SJSA1 (cell line): Measurements from ENCODE around the gene ZNF397. TPM values are rescaled to one million over a fixed set of nuclear protein-coding genes. Genes with fewer than 3 reads are reported as not detected.

Source experiments
- DNase-seq, 2 experiments: peaks; one replicate each; pipeline ENCODE4 v3.0.0-alpha.2; 2015 to 2020; ENCODE audit warnings: low spot score in 2 of 2, low read depth in 1 of 2
- H3K27ac ChIP-seq: fragments of 250-450 bp; sonication (Bioruptor Pico); 2 replicates; pipeline ENCODE4 v1.5.1; 2020; ENCODE audit warnings: mild to moderate bottlenecking, moderate library complexity
- H3K27me3 ChIP-seq: fragments of 250-450 bp; sonication (Bioruptor Pico); replicated peaks from 2 replicates; pipeline ENCODE4 v1.5.1; 2020; ENCODE audit warnings: mild to moderate bottlenecking, moderate library complexity
- H3K36me3 ChIP-seq: fragments of 250-450 bp; sonication (Bioruptor Pico); 2 replicates; pipeline ENCODE4 v1.5.1; 2020; ENCODE audit warnings: mild to moderate bottlenecking
- H3K4me1 ChIP-seq: fragments of 250-450 bp; sonication (Bioruptor Pico); replicated peaks from 2 replicates; pipeline ENCODE4 v1.6.1; 2021; ENCODE audit warnings: mild to moderate bottlenecking
- H3K4me3 ChIP-seq: fragments of 250-450 bp; sonication (Bioruptor Pico); 2 replicates; pipeline ENCODE4 v1.5.1; 2020; ENCODE audit warnings: mild to moderate bottlenecking
- H3K9me3 ChIP-seq: fragments of 250-450 bp; sonication (Bioruptor Pico); replicated peaks from 2 replicates; pipeline ENCODE4 v1.5.1; 2020; ENCODE audit warnings: mild to moderate bottlenecking
- total RNA-seq: library from RNA; depleted of rRNA; stranded (reverse); fragments of >200 nt; shearing (Covaris generic); gene quantifications from 2 replicates; pipeline ENCODE4 v1.2.3, GENCODE V29; 2014

Gene ZNF397
- total RNA-seq, 1 experiment from 2014 or later: 11.4 TPM

DNA sequence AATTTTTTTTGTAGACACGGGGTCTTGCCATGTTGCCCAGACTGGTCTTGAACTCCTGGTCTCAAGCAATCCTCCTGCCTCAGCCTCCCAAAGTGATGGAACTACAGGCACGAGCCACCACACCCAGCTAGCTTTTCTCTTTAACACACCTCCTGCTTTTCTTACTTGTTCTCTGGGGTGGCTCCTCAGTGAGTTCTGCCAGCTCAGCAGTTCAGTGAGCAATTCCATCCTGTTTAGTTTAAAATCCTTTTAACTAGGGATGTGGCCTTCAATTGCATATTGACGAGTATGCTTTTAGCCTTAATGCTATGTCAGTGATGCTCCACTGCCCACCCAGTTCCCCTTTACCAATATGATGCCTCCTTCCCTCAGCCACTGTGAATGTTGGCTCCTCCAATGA lies 16.1 kb downstream of the ZNF397 start:
- Histone ChIP-seq H3K27ac (no peak overlapping the region), H3K4me1 (no peaks in the 10 kb centered on the region), H3K9me3 (peaks cover 12% of the 10 kb centered on the region; the same call in 1 of the 2 replicates), H3K36me3 (peaks cover 33% of the 10 kb centered on the region), H3K27me3 (no peaks in the 10 kb centered on the region), H3K4me3 (no peak overlapping the region)
- DNase-seq: no peak

DNA sequence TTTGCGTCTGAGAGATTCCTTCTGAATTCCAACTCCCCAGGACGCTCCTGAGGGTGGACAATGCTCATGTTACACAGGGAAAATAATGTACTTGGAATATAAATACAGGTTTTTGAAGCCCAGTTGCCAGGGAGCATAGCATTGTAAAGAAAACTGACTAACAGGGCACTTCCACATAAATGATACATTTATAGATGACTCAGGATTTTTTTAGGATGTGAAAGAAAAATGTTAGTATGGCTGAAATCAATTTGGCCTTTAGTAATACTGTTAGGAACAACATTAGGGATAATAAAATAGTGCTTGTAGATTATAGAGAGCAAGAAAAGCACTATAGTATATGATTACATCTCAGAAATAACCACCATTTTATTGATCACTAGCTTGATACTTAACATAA lies 23.6 kb downstream of the ZNF397 start:
- peaks cover 10% of the 10 kb centered on the region; the same call in 1 of the 2 replicates for H3K36me3 ChIP-seq
- H3K27ac ChIP-seq: no peak overlapping the region
- H3K4me3 ChIP-seq: no peak overlapping the region
- H3K9me3 ChIP-seq: peaks cover 8% of the 10 kb centered on the region
- H3K4me1 ChIP-seq: no peaks in the 10 kb centered on the region
- H3K27me3 ChIP-seq: no peaks in the 10 kb centered on the region
- no peak for DNase-seq

- no peaks in the 10 kb centered on the region for H3K4me1 ChIP-seq
- H3K36me3 ChIP-seq: no peaks in the 10 kb centered on the region
- DNase-seq: no peak
- no peaks in the 10 kb centered on the region for H3K27me3 ChIP-seq
- H3K4me3 ChIP-seq: no peak overlapping the region
- H3K27ac ChIP-seq: no peak overlapping the region
- peaks cover 8% of the 10 kb centered on the region for H3K9me3 ChIP-seq
These were observed 26.4 kb downstream of the ZNF397 start for GRCh38 chr18:35267161-35267651.

DNA sequence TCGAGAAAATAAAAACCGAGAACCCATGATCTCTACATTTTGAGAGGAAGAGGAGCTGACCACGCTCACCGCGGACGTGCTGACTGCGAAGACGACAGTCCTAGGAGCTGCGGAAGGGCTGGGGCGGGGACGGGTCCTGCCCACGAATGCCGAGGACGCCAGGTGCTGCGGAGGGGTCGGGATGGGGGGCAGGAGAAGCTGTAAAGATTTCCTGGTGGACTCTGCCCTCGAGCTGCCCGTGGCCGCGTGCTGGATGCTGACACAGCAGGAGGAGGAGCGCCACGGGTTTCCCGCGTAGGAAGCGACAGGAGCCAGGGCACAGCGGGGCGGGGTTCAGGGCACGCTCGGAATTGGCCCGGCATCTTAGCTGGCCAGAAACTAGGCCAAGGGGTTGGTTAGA lies 27.0 kb downstream of the ZNF397 start:
- DNase-seq: no peak
- H3K4me1 ChIP-seq: no peaks in the 10 kb centered on the region
- H3K27me3 ChIP-seq: no peaks in the 10 kb centered on the region
- no peaks in the 10 kb centered on the region for H3K36me3 ChIP-seq
- H3K9me3 ChIP-seq: peaks cover 10% of the 10 kb centered on the region
- H3K27ac ChIP-seq: no peak overlapping the region
- H3K4me3 ChIP-seq: no peak overlapping the region

DNA sequence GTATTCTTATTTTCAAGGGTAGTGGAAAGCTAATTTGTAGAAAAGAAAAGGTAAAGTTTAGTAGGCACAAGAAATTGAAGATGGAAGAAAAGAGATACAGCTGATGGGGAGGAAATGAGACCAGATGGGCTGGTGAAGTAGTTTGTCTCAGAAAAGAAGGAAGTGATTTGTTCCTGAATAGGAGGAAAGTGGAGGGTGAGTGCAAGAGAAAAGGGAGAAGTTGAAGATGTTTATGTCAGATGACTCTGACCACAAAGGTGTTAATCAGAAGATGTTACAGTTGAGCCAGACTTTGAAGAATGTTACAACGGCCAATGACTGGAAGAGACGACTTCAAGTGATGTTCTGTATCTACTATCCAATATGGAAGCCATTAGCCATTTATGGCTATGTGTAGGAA lies 28.0 kb downstream of the ZNF397 start:
- Histone ChIP-seq H3K27me3 (no peaks in the 10 kb centered on the region), H3K27ac (no peak overlapping the region), H3K36me3 (no peaks in the 10 kb centered on the region), H3K9me3 (peaks cover 10% of the 10 kb centered on the region), H3K4me1 (no peaks in the 10 kb centered on the region), H3K4me3 (no peak overlapping the region)
- no peak for DNase-seq

DNA sequence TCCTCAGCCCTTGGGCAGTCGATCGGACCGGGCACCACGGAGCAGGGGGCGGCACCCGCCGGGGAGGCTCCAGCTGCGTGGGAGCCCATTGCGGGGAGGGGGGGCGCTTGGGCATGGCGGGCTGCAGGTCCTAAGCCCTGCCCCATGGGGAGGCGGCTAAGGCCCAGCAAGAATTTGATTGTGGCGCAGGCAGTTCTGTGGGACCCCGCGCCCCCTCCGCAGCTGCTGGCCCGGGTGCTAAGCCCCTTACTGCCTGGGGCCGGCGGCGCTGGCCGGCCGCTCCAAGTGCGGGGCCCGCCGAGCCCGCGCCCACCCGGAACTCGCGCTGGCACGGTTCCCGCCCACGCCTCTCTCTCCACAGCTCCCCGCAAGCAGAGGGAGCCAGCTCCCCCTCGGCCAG lies 30.8 kb downstream of the ZNF397 start:
- H3K27me3 ChIP-seq: no peaks in the 10 kb centered on the region
- no peaks in the 10 kb centered on the region for H3K36me3 ChIP-seq
- H3K4me1 ChIP-seq: no peaks in the 10 kb centered on the region
- peaks cover 10% of the 10 kb centered on the region for H3K9me3 ChIP-seq
- no peak for DNase-seq
- H3K4me3 ChIP-seq: no peak overlapping the region
- no peak overlapping the region for H3K27ac ChIP-seq

- no peak for DNase-seq
- Histone ChIP-seq H3K27me3 (no peaks in the 10 kb centered on the region), H3K36me3 (no peaks in the 10 kb centered on the region), H3K4me1 (no peaks in the 10 kb centered on the region; the same call in 1 of the 2 replicates), H3K4me3 (no peak overlapping the region), H3K9me3 (peaks cover 9% of the 10 kb centered on the region), H3K27ac (no peak overlapping the region)
These were observed 35.4 kb downstream of the ZNF397 start for GRCh38 chr18:35276267-35276666.

DNA sequence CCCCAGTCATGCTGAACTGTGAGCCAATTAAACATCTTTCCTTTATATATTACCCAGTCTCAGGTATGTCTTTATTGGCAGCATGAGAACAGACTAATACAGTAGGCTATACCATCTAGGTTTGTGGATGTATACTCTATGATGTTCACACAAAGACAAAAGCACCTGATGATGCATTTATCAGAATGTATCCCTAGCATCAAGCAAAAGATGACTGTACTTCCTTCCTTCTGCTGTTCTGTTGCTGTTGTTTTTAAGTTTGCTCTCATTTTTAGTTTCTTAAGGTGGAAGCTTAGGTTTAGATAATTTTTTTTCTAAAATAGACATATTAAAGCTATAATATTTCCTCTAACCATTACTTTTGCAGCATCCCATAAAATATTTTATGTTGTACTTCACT lies 36.8 kb downstream of the ZNF397 start:
- Histone ChIP-seq H3K9me3 (peaks cover 7% of the 10 kb centered on the region), H3K4me3 (no peak overlapping the region), H3K27ac (no peak overlapping the region), H3K4me1 (peaks cover 12% of the 10 kb centered on the region), H3K36me3 (0 out of 2 replicates have a peak, but pooled peaks cover under 1% of the 10 kb centered on the region), H3K27me3 (no peaks in the 10 kb centered on the region)
- DNase-seq: no peak

- peaks cover 7% of the 10 kb centered on the region for H3K9me3 ChIP-seq
- 0 out of 2 replicates have a peak, but pooled peaks cover 3% of the 10 kb centered on the region for H3K36me3 ChIP-seq
- H3K27me3 ChIP-seq: no peaks in the 10 kb centered on the region
- no peak for DNase-seq
- H3K4me3 ChIP-seq: no peak overlapping the region
- no peak overlapping the region for H3K27ac ChIP-seq
- peaks cover 16% of the 10 kb centered on the region for H3K4me1 ChIP-seq
These were observed 37.3 kb downstream of the ZNF397 start for GRCh38 chr18:35278085-35278484.

DNA sequence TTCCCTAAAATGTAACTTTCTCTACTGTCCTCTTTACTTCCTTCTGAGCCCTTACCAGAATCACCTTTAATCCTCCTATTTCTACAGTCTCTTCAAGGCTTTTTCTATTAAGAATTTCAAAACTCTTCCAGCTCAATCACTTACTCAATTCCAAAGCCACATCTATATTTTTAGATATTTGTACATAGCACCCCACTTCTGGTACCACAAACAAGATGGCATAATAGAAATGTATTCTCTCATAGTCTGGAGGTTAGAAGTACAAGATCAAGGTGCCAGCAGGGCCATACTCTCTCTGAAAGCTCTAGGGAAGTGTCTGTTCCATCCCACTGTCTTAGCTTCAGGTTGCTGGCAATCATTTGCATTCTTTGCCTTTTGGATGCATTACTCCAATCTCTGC lies 38.1 kb downstream of the ZNF397 start:
- Histone ChIP-seq H3K36me3 (peaks cover 10% of the 10 kb centered on the region; the same call in 1 of the 2 replicates), H3K4me1 (peaks cover 19% of the 10 kb centered on the region), H3K27me3 (no peaks in the 10 kb centered on the region), H3K4me3 (no peak overlapping the region), H3K27ac (no peak overlapping the region), H3K9me3 (peaks cover 7% of the 10 kb centered on the region)
- DNase-seq: no peak

GRCh38 chr18:35282353-35282752 lies 41.5 kb downstream of the ZNF397 start:
- H3K4me1 ChIP-seq: peaks cover 19% of the 10 kb centered on the region
- peak; percentile 68 to 84 for DNase-seq
- peaks cover 13% of the 10 kb centered on the region; the same call in 1 of the 2 replicates for H3K36me3 ChIP-seq
- H3K4me3 ChIP-seq: no peak overlapping the region
- H3K27me3 ChIP-seq: no peaks in the 10 kb centered on the region
- H3K27ac ChIP-seq: peak overlapping the region; percentile 61
- peaks cover 7% of the 10 kb centered on the region for H3K9me3 ChIP-seq

- peaks cover 5% of the 10 kb centered on the region for H3K9me3 ChIP-seq
- H3K27ac ChIP-seq: no peak overlapping the region
- H3K4me1 ChIP-seq: peaks cover 19% of the 10 kb centered on the region
- peaks cover 13% of the 10 kb centered on the region; the same call in 1 of the 2 replicates for H3K36me3 ChIP-seq
- no peaks in the 10 kb centered on the region for H3K27me3 ChIP-seq
- DNase-seq: no peak
- no peak overlapping the region for H3K4me3 ChIP-seq
These were observed 43.3 kb downstream of the ZNF397 start for GRCh38 chr18:35283923-35284794.

DNA sequence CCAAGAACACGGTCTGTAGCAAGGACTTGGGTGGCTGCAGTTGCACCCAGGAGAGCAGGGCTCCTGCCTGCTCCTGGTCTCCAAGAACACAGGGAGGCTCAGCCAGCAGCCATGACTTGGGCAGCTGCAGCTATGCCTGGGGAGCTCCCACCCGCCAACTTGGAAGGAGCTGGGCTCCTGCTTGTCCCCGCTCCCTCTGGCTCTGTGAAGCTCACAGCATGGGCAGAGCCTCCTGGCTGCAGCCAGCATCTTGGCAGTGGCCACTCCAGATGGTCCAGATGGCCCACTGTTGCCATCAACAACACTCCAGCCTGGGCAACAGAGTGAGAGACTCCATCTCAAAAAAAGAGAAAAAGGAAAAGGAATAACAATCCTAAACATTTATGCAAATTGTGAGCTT lies 44.0 kb downstream of the ZNF397 start:
- Histone ChIP-seq H3K27me3 (no peaks in the 10 kb centered on the region), H3K27ac (no peak overlapping the region), H3K4me3 (no peak overlapping the region), H3K4me1 (peaks cover 19% of the 10 kb centered on the region), H3K9me3 (no peaks in the 10 kb centered on the region; the same call in 1 of the 2 replicates), H3K36me3 (peaks cover 13% of the 10 kb centered on the region; the same call in 1 of the 2 replicates)
- DNase-seq: no peak

GRCh38 chr18:35289293-35289692 lies 48.5 kb downstream of the ZNF397 start:
- Histone ChIP-seq H3K27me3 (no peaks in the 10 kb centered on the region), H3K27ac (peak overlapping the region; percentile 60), H3K4me1 (peaks cover 5% of the 10 kb centered on the region; the same call in 1 of the 2 replicates), H3K9me3 (no peaks in the 10 kb centered on the region), H3K36me3 (peaks cover 32% of the 10 kb centered on the region), H3K4me3 (peak overlapping the region; percentile 63)
- DNase-seq: peak in 1 of 2 experiments; percentile 23
